ENCODE data around the gene REEP6. TPM values are rescaled to one million over a fixed set of nuclear protein-coding genes. Genes with fewer than 3 reads are reported as not detected.

The REEP6 gene
- polyA plus RNA-seq, 1 experiment: 0.84 TPM

DNA sequence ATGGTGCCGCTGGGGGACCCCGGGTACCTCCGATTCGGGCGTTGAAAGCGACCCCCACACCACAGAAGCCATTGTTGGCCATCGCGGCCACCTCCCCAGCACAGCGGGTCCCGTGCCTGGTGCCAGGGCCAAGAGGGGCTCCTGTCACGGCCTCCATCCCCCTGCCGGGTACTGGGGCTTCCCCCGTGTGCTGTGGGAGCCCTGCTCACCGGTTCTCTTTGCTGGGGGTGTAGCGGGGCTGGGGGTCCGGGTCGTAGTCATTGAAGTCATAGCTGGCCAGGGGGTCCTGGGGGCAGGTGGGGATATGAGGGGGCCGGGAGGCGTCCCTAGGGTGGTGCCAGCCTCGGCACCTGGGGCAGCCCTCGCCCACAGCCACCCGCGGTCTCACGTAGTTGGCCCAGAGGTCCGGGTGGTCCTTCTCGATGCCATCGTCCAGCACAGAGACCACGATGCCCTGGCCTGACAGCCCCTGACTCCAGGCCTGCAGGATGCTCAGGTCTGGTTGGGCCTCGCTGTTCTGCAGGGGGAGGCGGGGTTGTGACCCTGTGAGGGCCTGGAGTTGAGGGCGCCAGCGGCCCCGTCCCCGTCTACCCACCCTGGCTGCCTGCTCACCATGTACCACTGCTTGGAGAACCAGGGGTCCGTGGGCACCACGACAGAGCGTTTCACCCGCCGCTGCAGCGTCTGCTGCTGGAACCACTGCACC lies 3.3 kb upstream of the REEP6 start:
- DNase-seq (ENCODE audit: low read depth, low spot score): no peak
- no peak overlapping the region for H3K27ac ChIP-seq (ENCODE audit: low read depth, low read length)
- H3K4me3 ChIP-seq (ENCODE audit: low read depth, low read length): no peak overlapping the region
- no peaks in the 10 kb centered on the region; the same call in 1 of the 2 replicates for H3K9me3 ChIP-seq (ENCODE audit: control insufficient read depth, insufficient read depth, low read length)
- peaks cover 2% of the 10 kb centered on the region for H3K27me3 ChIP-seq (ENCODE audit: control insufficient read depth, insufficient read depth, low read length)
- ChIA-PET POLR2A (no interaction called here), CTCF (no interaction called here)
- TF ChIP-seq, protein P1, sequence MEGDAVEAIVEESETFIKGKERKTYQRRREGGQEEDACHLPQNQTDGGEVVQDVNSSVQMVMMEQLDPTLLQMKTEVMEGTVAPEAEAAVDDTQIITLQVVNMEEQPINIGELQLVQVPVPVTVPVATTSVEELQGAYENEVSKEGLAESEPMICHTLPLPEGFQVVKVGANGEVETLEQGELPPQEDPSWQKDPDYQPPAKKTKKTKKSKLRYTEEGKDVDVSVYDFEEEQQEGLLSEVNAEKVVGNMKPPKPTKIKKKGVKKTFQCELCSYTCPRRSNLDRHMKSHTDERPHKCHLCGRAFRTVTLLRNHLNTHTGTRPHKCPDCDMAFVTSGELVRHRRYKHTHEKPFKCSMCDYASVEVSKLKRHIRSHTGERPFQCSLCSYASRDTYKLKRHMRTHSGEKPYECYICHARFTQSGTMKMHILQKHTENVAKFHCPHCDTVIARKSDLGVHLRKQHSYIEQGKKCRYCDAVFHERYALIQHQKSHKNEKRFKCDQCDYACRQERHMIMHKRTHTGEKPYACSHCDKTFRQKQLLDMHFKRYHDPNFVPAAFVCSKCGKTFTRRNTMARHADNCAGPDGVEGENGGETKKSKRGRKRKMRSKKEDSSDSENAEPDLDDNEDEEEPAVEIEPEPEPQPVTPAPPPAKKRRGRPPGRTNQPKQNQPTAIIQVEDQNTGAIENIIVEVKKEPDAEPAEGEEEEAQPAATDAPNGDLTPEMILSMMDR (IDR thresholded peaks at IDR 0.05; ENCODE audit: low read depth, low read length): no peak

GRCh38 chr19:1488282-1488601 lies 2.7 kb upstream of the REEP6 start:
- POLR2A ChIA-PET: no interaction called here
- CTCF ChIA-PET: no interaction called here
- no peak overlapping the region for H3K27ac ChIP-seq (ENCODE audit: low read depth, low read length)
- H3K27me3 ChIP-seq (ENCODE audit: control insufficient read depth, insufficient read depth, low read length): peaks cover 7% of the 10 kb centered on the region
- TF ChIP-seq, protein P1 (IDR thresholded peaks at IDR 0.05; ENCODE audit: low read depth, low read length): no peak
- no peak overlapping the region for H3K4me3 ChIP-seq (ENCODE audit: low read depth, low read length)
- no peak for DNase-seq (ENCODE audit: low read depth, low spot score)
- H3K9me3 ChIP-seq (ENCODE audit: control insufficient read depth, insufficient read depth, low read length): no peaks in the 10 kb centered on the region; the same call in 1 of the 2 replicates

DNA sequence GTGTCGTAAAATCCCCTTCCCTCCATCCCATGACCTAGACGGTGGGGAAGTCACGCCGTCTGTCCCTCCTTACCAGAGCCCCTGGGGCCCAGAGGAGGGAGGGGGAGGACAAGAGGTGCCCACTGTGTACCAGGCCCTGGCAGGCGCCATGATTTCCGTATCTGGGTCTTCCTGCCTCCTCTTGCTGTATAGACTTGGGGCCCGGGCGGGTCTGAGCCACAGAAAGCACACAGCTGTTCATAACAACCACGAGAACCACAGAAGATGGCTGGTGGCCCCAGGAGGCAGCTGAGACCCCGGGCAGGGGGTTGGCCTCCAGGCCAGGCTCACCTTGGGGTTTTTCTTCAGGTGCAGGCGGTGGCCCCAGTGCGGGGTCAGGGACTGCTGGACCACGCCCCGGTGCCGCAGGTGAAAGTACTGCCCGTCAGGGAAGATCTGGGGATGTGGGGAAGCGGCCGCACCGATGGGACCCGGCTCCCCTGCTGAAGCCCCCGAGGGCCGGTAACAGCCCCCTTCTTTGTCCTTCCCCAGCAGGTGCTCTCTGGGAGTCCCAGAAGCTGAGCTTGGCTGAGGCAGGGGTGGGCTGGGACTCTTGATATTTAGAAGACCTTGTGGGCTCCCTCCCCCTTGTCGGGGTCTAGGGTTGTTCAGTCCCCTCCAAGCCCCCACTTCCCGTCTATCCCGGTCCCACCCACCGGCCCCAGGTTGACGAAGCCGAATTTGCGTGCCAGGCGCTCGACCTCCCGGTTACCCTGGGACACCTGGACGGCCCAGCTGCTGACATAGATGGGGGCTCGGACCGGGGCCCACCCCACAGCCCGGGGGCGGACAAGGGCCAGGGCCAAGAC lies 1.3 kb upstream of the REEP6 start:
- DNase-seq (ENCODE audit: low read depth, low spot score): no peak
- Histone ChIP-seq H3K9me3 (ENCODE audit: control insufficient read depth, insufficient read depth, low read length) (no peaks in the 10 kb centered on the region; the same call in 1 of the 2 replicates), H3K27me3 (ENCODE audit: control insufficient read depth, insufficient read depth, low read length) (peaks cover 9% of the 10 kb centered on the region), H3K4me3 (ENCODE audit: low read depth, low read length) (peak overlapping the region; percentile 69), H3K27ac (ENCODE audit: low read depth, low read length) (peak overlapping the region; percentile 11)
- CTCF ChIA-PET: no interaction called here
- TF ChIP-seq, protein P1 (IDR thresholded peaks at IDR 0.05; ENCODE audit: low read depth, low read length): no peak
- POLR2A ChIA-PET: no interaction called here

- H3K9me3 ChIP-seq (ENCODE audit: control insufficient read depth, insufficient read depth, low read length): no peaks in the 10 kb centered on the region; the same call in 1 of the 2 replicates
- ChIA-PET POLR2A (interaction anchor here (0.6 to 1.4 kb wide), 7 partner anchors 10 to 406 kb away, joined by 3 to 8 read pairs (median 5); no protein-coding TSS in a partner anchor), CTCF (interaction anchor here (0.6 kb wide), 1 partner anchor 336 kb away, joined by 6 read pairs; no protein-coding TSS in a partner anchor)
- peak; percentile 98 for DNase-seq (ENCODE audit: low read depth, low spot score)
- H3K4me3 ChIP-seq (ENCODE audit: low read depth, low read length): peak within 1 kb of the TSS; percentile 69
- TF ChIP-seq, protein P1 (IDR thresholded peaks at IDR 0.05; ENCODE audit: low read depth, low read length): no peak
- peaks cover 9% of the 10 kb centered on the region for H3K27me3 ChIP-seq (ENCODE audit: control insufficient read depth, insufficient read depth, low read length)
- peak within 1 kb of the TSS; percentile 39 for H3K27ac ChIP-seq (ENCODE audit: low read depth, low read length)
Observed at GRCh38 chr19:1490311-1491113, 469 bp upstream of the REEP6 start, which contains the start of gene PCSK4. Gene PCSK4, minus strand, starts transcription at chr19:1490350. Its CDS starts 4 bp downstream, at chr19:1490346.

All from AG04450 (cell line).